GM18526 (cell line): Measurements from ENCODE around the gene MYCBPAP.

Source experiments
- POLR2A ChIP-seq: IDR thresholded peaks from 3 replicates; pipeline ENCODE4 v1.6.1; 2011; ENCODE audit not compliant: insufficient read length; ENCODE audit errors: extremely low read depth

MYCBPAP gene

DNA sequence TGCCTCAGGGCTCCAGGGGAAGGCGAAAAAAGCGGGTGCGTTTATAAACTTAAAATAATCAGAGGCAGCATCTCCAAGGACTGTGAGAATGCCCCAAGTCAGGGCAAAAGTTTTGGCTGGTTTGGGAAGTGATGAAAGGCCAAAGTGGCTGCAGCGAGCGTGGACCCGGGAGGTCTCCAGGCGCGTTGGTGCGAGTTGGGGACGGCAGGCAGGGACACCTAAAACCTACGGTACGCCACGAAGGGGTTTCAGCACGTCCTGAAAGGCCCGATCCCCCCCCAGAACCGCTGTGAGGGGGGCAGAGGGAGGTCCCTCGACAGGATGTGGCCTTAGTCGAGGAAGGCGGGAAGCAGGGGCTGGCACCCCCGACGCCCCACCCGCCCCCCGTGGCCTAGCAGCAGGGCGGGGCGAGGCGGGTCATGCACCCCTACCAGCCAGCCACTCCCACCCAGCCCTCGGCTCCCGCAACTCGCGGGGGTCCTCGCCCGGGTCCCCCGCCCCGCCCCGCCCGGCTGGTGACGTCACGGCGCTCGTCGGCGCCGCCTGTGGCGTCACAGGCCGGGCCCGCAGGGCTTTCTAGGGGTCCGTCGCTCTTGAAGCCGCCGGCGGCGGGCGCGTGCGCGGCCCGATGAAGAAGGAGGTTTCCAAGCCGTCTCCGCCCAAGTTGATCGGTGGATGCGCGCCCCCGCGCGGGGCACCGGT lies at the start of gene MYCBPAP:
TSS of gene MYCBPAP (plus strand) at position 569 of the 702 bp plus-strand sequence. CDS start 236 bp downstream, outside the sequence.
- TF ChIP-seq POLR2A = peak; percentile 33

GRCh38 chr17:50458701-50459676 lies 49.2 kb upstream of the MYCBPAP start:
- no peak for TF ChIP-seq POLR2A

GRCh38 chr17:50459756-50460155 lies 48.5 kb upstream of the MYCBPAP start:
- no peak for TF ChIP-seq POLR2A

- TF ChIP-seq POLR2A = no peak
These were observed 47.3 kb upstream of the MYCBPAP start for GRCh38 chr17:50460831-50461526.

- no peak for TF ChIP-seq POLR2A
These were observed 46.6 kb upstream of the MYCBPAP start for GRCh38 chr17:50461550-50462132.

- TF ChIP-seq POLR2A = no peak
These were observed 45.8 kb upstream of the MYCBPAP start for GRCh38 chr17:50462446-50462845.

- no peak for TF ChIP-seq POLR2A
These were observed 44.1 kb upstream of the MYCBPAP start for GRCh38 chr17:50464121-50464520.

DNA sequence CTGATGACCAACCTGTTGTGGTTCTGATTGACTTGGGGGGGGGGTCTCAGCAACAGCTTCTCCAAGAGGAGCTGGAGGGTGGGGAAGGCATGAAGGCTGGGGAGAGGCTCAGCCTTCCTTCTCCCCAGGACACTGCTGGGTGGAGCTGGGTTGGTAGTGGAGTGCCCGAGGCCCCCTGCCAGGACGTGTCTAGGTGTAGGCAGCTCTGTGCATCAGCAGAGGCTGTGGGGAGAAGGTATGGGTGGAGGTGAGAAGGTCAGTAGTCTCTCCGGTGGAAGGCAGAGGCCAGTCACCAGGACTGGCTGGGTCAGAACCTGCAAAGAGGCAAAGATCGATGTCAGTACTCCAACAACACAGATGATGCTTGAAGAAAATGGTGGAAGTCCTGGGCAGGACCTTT lies 43.5 kb upstream of the MYCBPAP start:
- no peak for TF ChIP-seq POLR2A

- TF ChIP-seq POLR2A = no peak
These were observed 43.1 kb upstream of the MYCBPAP start for GRCh38 chr17:50465171-50465570.

- no peak for TF ChIP-seq POLR2A
These were observed 42.6 kb upstream of the MYCBPAP start for GRCh38 chr17:50465635-50466034.

GRCh38 chr17:50466371-50467113 lies 41.7 kb upstream of the MYCBPAP start:
- no peak for TF ChIP-seq POLR2A

- TF ChIP-seq POLR2A = no peak
These were observed 41.0 kb upstream of the MYCBPAP start for GRCh38 chr17:50467114-50467854.

- no peak for TF ChIP-seq POLR2A
These were observed 40.4 kb upstream of the MYCBPAP start for GRCh38 chr17:50467855-50468303.
